ENCODE measurements around the gene L3MBTL2. TPM values are rescaled to one million over a fixed set of nuclear protein-coding genes. Genes with fewer than 3 reads are reported as not detected.

Gene L3MBTL2
- total RNA-seq, 4 donors from 2014 or later = 6.3 to 20.9 (median 16.8) TPM

- DNase-seq (ENCODE audit: low spot score in 2 of 2) = no peak
- no peak overlapping the region for H3K4me3 ChIP-seq (ENCODE audit: low read depth, poor library complexity, severe bottlenecking)
- intact Hi-C loops (cut with DNase I; ENCODE audit: low total_unique reads) = no loop called here
- TF ChIP-seq, protein P1, sequence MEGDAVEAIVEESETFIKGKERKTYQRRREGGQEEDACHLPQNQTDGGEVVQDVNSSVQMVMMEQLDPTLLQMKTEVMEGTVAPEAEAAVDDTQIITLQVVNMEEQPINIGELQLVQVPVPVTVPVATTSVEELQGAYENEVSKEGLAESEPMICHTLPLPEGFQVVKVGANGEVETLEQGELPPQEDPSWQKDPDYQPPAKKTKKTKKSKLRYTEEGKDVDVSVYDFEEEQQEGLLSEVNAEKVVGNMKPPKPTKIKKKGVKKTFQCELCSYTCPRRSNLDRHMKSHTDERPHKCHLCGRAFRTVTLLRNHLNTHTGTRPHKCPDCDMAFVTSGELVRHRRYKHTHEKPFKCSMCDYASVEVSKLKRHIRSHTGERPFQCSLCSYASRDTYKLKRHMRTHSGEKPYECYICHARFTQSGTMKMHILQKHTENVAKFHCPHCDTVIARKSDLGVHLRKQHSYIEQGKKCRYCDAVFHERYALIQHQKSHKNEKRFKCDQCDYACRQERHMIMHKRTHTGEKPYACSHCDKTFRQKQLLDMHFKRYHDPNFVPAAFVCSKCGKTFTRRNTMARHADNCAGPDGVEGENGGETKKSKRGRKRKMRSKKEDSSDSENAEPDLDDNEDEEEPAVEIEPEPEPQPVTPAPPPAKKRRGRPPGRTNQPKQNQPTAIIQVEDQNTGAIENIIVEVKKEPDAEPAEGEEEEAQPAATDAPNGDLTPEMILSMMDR (IDR thresholded peaks at IDR 0.05) = no peak
- no peak for TF ChIP-seq POLR2A (IDR thresholded peaks at IDR 0.05)
- WGBS, 2 donors = 100% methylated on average over 2 of the region's 2 CpGs
Measured at GRCh38 chr22:41263704-41264103, 58.6 kb downstream of the L3MBTL2 start.

GRCh38 chr22:41264408-41264941 lies 59.4 kb downstream of the L3MBTL2 start:
- intact Hi-C loops (cut with DNase I; ENCODE audit: low total_unique reads) = no loop called here
- no peak for TF ChIP-seq POLR2A (IDR thresholded peaks at IDR 0.05)
- TF ChIP-seq, protein P1 (IDR thresholded peaks at IDR 0.05) = no peak
- WGBS, 2 donors = 85 to 88% methylated on average over 9 to 15 of the region's 15 CpGs
- no peak for DNase-seq (ENCODE audit: low spot score in 2 of 2)
- no peak overlapping the region for H3K4me3 ChIP-seq (ENCODE audit: low read depth, poor library complexity, severe bottlenecking)

DNA sequence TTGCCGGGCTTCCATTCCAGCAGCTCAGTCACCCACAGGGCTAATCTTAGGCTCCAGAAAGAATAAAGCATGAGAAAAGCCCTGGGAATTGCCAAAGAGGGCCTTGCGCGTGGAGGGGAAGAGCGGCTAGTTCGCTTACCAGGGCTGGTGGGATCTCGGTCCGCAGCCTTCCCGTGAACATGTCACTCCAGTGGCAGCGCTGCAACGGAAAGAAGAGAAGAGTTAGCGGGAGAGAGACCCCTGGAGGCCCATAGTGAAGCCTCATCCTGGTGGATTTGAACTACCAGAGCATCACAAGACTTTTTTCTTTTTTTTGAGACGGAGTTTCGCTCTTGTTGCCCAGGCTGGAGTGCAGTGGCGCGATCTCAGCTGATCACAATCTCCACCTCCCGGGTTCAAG lies 62.8 kb downstream of the L3MBTL2 start:
- no peak for DNase-seq (ENCODE audit: low spot score in 2 of 2)
- intact Hi-C loops (cut with DNase I; ENCODE audit: low total_unique reads) = no loop called here
- H3K4me3 ChIP-seq (ENCODE audit: low read depth, poor library complexity, severe bottlenecking) = no peak overlapping the region
- TF ChIP-seq POLR2A (IDR thresholded peaks at IDR 0.05) = no peak
- TF ChIP-seq, protein P1 (IDR thresholded peaks at IDR 0.05) = no peak
- 94 to 96% methylated on average over 16 of the region's 16 CpGs for WGBS, 2 donors

DNA sequence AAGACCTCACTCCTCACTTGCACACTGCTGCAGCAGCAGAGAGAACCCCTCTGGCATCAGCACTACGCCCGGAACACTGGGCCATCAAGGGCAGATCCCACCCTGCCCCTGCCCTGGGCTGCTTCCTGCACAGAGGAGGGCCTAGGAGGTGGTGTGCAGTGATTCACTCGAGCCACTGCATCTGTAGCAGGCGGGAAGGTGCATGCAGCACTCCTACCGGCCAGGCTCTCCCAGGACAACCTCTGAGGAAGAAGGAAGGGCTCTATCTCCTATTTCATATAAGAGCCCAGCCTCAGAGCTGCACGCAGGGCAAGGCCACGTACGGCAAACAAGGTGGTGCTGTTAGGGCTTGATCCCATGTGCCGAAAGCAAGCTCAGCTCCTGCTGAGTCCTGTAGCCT lies 66.7 kb downstream of the L3MBTL2 start:
- no peak overlapping the region for H3K4me3 ChIP-seq (ENCODE audit: low read depth, poor library complexity, severe bottlenecking)
- TF ChIP-seq, protein P1 (IDR thresholded peaks at IDR 0.05) = no peak
- TF ChIP-seq POLR2A (IDR thresholded peaks at IDR 0.05) = no peak
- DNase-seq (ENCODE audit: low spot score in 2 of 2) = no peak
- 40 to 68% methylated on average over 6 to 9 of the region's 9 CpGs for WGBS, 2 donors
- intact Hi-C loops (cut with DNase I; ENCODE audit: low total_unique reads) = no loop called here

DNA sequence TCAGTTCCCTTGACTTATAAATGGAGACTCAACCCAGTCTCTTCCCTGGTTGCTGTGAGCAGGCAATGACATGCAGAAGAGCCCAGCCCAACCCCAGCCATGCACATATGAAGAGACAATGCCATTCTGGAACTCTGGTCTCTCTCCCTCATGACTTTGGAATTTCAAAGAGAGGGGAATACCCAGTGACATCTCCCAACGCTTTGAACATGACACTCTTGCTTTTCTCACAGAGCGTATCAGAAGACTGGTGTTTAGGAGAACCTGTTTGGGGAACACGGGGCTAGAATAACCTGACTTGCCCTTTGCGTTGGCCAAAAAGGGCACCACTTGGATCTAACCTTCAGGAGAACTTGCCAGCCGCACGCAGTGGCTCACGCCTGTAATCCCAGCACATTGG lies 68.0 kb downstream of the L3MBTL2 start:
- WGBS, 2 donors = 51 to 65% methylated on average over 7 of the region's 7 CpGs
- no peak for TF ChIP-seq POLR2A (IDR thresholded peaks at IDR 0.05)
- TF ChIP-seq, protein P1 (IDR thresholded peaks at IDR 0.05) = no peak
- no peak for DNase-seq (ENCODE audit: low spot score in 2 of 2)
- intact Hi-C loops (cut with DNase I; ENCODE audit: low total_unique reads) = no loop called here
- no peak overlapping the region for H3K4me3 ChIP-seq (ENCODE audit: low read depth, poor library complexity, severe bottlenecking)

- 62 to 64% methylated on average over 4 of the region's 4 CpGs for WGBS, 2 donors
- no peak overlapping the region for H3K4me3 ChIP-seq (ENCODE audit: low read depth, poor library complexity, severe bottlenecking)
- intact Hi-C loops (cut with DNase I; ENCODE audit: low total_unique reads) = no loop called here
- TF ChIP-seq POLR2A (IDR thresholded peaks at IDR 0.05) = no peak
- TF ChIP-seq, protein P1 (IDR thresholded peaks at IDR 0.05) = no peak
- DNase-seq (ENCODE audit: low spot score in 2 of 2) = no peak
Measured at GRCh38 chr22:41274856-41275255, 69.7 kb downstream of the L3MBTL2 start.
